ENCODE measurements around the gene CDRT4.
"Not testable (repeated sequence)": the region's sequence is repeated elsewhere in the genome, so short reads cannot be mapped to it uniquely, and the experiment has no call there.

Gene CDRT4

DNA sequence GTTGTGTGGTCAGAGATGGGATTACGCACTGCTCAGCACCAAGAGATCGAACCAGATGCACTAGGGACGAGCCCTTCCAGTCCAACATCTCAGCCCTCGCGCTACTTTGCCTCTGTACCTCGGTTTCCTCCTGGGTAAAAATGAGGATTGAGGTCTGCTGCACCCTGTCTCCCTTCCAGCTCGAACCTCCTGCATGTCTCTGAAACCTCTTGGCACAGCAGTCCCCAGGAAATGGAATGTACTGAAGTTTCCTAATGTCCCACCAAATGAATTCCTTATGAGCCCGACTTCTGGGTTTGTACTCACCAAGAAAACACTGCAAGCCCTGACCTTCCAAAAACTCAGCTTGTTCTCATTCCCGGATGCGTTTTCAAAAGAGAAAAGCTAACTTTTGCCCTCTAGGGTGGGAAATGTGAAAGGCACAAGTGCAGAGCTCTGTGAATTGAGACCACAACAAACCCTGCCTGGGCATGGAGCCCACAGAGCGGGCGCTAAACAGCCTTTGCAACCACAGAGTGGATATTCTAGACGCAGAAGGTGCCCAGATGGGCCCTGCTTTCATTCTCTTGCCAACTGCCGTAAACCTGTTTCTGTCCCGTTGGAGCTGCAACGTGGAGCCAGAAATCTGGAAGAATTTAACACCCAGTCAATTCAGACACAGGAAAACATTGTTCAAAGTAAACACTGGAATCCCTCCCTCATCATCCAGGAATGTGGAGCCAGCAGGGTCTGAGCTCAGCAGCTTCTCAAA lies 10.3 kb downstream of the CDRT4 start:
- DNase-seq (ENCODE audit: low read depth in 2 of 2), result no peak

DNA sequence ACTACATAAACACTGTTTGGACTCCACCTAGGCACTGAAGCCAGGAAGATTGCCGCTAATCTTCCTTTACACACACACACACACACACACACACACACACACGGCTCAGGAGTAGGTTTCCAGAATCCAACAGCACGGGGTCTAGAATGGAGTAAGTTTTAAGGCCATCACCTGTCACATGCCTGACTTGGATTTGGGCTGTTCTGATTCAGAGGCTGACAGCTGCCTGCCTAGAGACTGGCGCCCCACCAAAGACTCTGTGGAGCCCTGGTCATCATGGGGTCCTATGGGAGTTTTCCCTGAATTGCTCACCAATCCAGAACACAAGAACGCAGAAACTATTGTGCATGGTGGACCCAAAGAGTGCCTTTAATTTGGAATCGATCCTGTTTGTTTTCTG lies 10.9 kb downstream of the CDRT4 start:
- no peak for DNase-seq (ENCODE audit: low read depth in 2 of 2)

DNA sequence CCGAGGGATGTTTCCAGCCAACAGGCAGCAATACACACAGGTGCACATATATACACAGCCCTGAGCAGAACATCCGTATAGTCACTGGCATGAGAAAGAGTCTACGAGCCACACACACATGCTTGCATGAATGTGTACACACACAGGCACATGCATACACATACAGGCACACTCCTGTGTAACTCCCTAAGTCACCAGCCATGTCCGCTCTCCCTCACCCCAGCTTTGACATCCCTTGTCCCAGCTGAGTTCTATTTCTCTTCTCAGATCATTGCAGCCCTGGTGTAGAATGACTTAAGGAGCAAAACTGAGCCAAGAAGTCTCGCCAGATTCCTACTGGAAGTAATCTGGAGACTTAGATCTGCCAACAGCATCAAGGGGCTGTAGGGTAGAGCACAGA lies 13.1 kb downstream of the CDRT4 start:
- no peak for DNase-seq (ENCODE audit: low read depth in 2 of 2)

- no peak for DNase-seq (ENCODE audit: low read depth in 2 of 2)
Measured at GRCh38 chr17:15453782-15454181, 13.6 kb downstream of the CDRT4 start.

GRCh38 chr17:15453246-15453645 lies 14.2 kb downstream of the CDRT4 start:
- DNase-seq (ENCODE audit: low read depth in 2 of 2), result no peak

- DNase-seq (ENCODE audit: low read depth in 2 of 2), result no peak
Measured at GRCh38 chr17:15452746-15453145, 14.7 kb downstream of the CDRT4 start.

GRCh38 chr17:15451680-15452079 lies 15.7 kb downstream of the CDRT4 start:
- no peak for DNase-seq (ENCODE audit: low read depth in 2 of 2)

DNA sequence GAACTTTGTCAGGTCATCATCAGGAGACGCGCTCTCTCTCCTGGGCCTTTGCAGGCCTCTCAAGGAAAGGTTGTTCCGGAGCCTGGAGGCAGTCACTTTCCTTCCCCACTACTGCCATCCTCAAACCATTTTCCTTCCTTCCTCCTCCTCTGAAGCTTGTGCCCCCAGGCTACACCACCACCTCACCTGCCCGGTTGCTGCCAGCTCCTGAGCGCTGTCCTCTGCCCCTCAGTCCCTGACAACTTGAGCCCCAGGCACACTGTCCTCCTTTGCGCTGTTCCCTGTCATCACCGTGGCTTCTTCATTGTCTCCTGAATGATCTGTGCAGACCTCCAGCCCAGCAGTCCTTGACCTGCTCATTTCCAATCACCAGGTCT lies 18.9 kb downstream of the CDRT4 start:
- no peak for DNase-seq (ENCODE audit: low read depth in 2 of 2)

- DNase-seq (ENCODE audit: low read depth in 2 of 2), result no peak
Measured at GRCh38 chr17:15447928-15448579, 19.4 kb downstream of the CDRT4 start.

DNA sequence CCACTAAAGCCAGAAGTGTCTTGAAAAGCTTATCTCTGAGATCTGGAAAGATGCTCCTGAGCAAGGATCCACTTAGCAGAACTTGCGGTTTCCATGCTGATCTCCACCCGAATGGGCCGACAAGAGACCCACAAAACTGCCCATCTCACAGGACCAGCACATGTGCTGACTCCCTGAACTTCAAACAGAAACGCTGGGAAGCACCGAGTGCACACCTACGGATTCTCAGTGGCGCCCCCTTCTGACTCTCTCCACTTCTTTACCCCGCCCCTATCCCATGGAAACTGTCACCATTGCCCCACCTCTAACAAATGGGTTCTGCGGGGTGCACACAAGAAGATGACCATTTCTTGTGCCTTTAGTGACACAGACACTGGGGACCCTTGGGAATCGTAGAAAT lies 21.4 kb downstream of the CDRT4 start:
- no peak for DNase-seq (ENCODE audit: low read depth in 2 of 2)

DNA sequence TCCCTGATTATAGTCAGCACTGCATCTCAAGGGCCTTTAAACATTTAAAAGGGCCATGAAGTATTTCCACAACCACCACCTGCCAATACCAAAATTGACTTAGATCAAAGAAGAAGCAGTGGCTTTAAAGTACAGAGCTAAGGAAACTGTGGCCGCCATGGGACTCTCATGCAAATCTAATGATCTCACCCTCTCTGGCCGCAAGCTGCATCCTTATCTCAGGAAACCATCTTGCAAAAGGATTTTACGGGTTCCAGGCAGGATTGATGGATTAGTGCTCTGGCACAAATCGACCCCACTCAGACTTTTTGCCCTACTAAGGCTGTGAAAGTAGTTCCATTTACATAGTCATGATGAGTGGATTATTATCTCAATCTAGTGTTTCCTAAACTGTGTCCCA lies 22.6 kb downstream of the CDRT4 start:
- no peak for DNase-seq (ENCODE audit: low read depth in 2 of 2)

GRCh38 chr17:15442311-15443180 lies 24.9 kb downstream of the CDRT4 start:
- no peak for DNase-seq (ENCODE audit: low read depth in 2 of 2)

DNA sequence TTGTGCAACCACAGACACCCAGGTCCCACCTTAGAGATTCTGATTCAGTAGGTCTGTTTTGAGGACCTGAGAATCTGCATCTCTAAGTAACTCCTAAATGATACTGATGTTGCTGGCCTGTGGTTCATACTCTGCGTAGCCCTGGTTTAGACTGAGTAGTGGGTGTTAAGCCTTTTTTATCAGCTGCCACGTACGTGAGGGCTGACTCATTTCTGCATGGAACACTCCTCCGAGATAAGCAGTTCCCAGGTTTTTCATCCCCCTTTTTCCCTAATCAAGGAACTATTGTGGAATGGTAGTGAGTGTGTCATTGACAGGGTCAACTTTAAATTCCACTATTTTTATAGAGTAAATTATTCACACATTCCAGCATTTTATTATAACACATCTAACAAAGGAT lies 26.1 kb downstream of the CDRT4 start:
- DNase-seq (ENCODE audit: low read depth in 2 of 2), result no peak

DNA sequence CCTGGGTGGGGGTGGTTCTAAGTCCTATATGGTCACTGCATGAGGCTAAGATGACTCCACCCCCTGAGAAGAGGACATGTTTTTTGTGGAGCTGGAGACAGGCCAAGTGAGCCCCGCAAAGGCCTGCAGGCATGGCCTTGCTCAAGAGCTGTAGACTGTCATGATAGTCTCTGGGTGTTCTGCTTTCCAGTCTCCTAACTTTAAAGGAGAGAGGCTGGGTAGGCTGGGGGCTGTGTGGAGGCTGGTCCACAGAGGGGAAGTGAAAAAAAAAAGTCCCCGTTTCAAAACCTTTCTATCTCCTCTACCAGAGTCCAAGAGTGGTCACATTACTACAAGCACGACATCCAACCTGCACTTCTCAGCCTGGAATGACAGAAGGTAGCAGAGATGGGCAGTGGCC lies 27.1 kb downstream of the CDRT4 start:
- no peak for DNase-seq (ENCODE audit: low read depth in 2 of 2)

DNA sequence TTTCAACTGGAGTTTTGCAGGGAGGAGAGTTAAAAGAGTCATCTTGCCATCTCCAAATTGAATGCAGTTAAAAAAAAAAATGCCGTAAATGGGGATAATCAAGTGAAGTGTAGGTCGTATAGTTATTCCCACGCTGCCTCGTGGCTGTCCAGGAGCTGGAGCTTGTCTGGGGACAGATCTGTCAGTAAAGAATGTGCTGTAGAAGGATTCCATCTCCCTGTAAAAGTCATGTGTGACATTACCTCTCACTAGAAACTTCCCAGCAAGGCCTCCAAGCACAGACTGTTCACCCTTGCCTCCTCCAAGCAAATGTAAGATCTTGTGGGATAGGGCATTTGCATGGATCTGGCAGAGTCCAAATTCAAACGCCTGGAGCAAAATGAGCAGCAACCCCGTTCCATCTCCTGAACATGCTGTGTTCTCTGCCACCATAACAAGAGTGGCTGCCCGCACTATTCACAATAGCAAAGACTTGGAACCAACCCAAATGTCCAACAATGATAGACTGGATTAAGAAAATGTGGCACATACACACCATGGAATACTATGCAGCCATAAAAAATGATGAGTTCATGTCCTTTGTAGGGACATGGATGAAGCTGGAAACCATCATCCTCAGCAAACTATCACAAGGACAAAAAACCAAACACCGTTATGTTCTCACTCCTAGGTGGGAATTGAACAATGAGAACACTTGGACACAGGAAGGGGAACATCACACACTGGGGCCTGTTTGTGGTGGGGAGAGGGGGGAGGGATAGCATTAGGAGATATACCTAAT lies 28.0 kb downstream of the CDRT4 start:
- not testable (repeated sequence) for DNase-seq (ENCODE audit: low read depth in 2 of 2)

DNA sequence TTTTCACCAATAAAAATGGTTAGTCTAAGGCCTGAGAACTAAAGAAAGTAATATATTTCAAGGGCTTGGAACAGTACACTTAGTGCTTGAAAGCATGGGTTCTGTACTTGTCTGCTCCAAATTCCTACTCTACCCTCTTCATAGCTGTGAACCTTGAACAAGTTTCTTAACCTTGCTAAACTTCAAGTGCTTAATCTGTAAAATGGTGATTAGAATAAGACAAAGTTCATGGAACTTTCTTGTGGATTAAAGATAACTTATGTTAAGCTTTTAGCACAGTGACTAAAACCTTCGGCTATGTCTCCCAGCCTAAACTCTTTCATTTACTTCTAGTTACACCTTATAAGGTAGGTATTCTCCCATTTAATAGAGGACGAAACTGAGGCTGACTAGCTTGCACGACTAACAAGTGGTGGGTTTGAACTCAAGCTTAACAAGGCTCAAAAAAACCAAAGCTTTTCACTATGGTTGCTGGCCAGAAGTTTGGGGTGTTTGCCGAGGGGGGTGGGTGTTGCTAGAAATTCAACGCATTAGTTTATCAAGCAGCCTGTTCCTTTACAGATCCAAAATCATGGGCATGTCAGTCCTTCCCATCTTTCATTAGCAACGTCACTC lies 28.8 kb downstream of the CDRT4 start:
- DNase-seq (ENCODE audit: low read depth in 2 of 2), result no peak

- DNase-seq (ENCODE audit: low read depth in 2 of 2), result no peak
Measured at GRCh38 chr17:15437303-15437635, 30.2 kb downstream of the CDRT4 start.

DNA sequence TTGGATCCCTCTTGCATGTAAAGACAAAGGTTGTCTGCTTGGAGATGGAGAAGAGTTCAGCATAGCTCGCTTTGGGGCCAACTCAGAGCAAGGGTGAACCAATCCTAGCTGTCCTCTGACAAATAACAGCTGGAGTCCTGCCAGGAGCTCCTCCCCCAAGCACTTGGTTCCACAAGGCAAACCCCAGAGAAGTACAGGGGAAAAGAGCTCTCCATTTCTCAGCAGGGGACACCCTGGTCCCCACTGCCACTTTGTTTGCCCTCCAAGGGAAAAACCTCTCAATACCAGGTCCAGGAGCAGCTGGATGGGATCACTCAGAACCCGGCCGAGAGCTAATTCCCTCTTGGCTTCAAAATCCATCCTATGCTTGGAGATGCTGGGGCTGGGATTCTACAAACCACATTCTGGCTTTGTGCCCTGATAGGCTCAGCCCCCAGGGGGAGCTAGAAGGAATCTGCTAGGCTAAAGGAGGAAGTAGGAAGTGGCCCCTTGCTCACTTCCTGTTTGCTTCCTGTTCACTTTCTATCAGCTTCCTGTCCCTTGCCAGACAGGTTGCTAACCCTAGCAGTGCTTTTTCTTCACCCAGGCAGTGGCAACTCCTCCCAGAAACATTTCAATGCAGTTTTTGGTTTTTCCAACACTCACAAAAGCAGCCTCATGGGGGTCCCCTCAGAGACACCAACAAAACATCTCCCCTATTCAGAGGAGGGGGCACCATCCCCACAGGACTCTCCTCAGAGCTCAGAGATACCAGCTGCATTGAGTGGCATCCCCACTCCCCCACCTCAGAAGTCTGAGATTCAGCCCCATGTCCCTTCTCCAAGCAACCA lies 30.7 kb downstream of the CDRT4 start:
- no peak for DNase-seq (ENCODE audit: low read depth in 2 of 2)

GRCh38 chr17:15434956-15435355 lies 32.5 kb downstream of the CDRT4 start:
- DNase-seq (ENCODE audit: low read depth in 2 of 2), result no peak

DNA sequence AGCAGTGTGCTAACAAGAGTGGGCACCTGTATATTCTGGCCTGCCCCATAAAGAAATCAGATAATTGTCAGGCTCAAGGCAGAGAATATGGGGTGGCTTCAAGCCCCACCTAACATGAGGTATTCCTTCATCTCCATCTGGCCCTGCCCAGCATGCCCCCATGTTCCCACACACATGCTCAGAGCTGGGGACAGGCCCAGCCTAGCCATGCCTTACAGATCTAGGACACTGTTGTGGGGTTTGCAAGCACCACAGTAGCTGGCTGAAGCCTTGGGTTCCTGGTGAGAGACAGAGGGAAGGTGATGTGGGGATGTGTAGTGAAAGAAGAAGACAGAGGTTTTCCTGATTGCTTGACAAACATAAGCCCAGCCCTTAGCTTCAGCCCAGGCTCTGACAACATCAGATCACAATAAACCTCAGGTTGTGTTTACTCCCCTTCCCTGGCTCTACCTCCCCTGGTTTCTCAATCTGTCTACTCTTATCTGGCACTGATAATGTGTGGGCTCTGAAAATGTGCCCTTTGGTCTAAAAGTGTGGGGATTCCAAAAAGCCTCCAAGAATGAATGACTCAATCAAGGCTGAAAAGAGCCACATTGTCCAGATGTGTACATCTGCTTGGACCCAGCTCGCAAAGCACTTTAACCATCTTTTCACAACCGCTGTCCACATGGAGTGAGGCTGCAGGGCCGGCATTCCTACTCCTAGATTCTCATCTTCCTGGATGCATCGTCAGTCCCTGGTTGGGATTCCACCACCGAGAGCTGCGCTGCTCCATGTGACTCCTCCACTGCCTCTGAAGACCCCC lies 34.4 kb downstream of the CDRT4 start:
- DNase-seq (ENCODE audit: low read depth in 2 of 2), result no peak

All from stimulated activated CD4-positive, alpha-beta T cell treated with anti-CD3 and anti-CD28 coated beads, Interleukin-1b, Interleukin-23, amount 100 ng/mL, for 1 hour (primary cell).